HAP-1 (cell line): ENCODE data around the gene DPH1.
"Not testable (repeated sequence)": the region's sequence is repeated elsewhere in the genome, so short reads cannot be mapped to it uniquely, and the experiment has no call there.

Experiments
- DNase-seq, 2 experiments: peaks; one replicate each; pipeline ENCODE4 v3.0.0-alpha.2; 2016 to 2020; ENCODE audit warnings: low spot score in 2 of 2
- H3K27me3 ChIP-seq: fragments of 250-450 bp; sonication (Bioruptor Pico); 2 replicates; pipeline ENCODE4 v1.5.1; 2020; ENCODE audit warnings: low read depth, mild to moderate bottlenecking, moderate library complexity
- H3K36me3 ChIP-seq: fragments of 250-450 bp; sonication (Bioruptor Pico); replicated peaks from 2 replicates; pipeline ENCODE4 v1.5.1; 2020; ENCODE audit warnings: mild to moderate bottlenecking
- H3K4me1 ChIP-seq: fragments of 250-450 bp; sonication (Bioruptor Pico); 2 replicates; pipeline ENCODE4 v1.5.1; 2020; ENCODE audit warnings: mild to moderate bottlenecking
- H3K4me3 ChIP-seq: fragments of 250-450 bp; sonication (Bioruptor Pico); 2 replicates; pipeline ENCODE4 v1.5.1; 2020; ENCODE audit warnings: mild to moderate bottlenecking, moderate library complexity
- H3K9me3 ChIP-seq: fragments of 250-450 bp; sonication (Bioruptor Pico); 2 replicates; pipeline ENCODE4 v1.5.1; 2020; ENCODE audit warnings: mild to moderate bottlenecking, moderate library complexity
- in situ Hi-C: fragments of 300-500 bp; cut with MboI; formaldehyde crosslinking; loops from 3 replicates; pipeline ENCODE4 v1.14.3; 2020; ENCODE audit warnings: low sequenced_read_pairs, inconsistent platforms, mixed read lengths

Gene DPH1

DNA sequence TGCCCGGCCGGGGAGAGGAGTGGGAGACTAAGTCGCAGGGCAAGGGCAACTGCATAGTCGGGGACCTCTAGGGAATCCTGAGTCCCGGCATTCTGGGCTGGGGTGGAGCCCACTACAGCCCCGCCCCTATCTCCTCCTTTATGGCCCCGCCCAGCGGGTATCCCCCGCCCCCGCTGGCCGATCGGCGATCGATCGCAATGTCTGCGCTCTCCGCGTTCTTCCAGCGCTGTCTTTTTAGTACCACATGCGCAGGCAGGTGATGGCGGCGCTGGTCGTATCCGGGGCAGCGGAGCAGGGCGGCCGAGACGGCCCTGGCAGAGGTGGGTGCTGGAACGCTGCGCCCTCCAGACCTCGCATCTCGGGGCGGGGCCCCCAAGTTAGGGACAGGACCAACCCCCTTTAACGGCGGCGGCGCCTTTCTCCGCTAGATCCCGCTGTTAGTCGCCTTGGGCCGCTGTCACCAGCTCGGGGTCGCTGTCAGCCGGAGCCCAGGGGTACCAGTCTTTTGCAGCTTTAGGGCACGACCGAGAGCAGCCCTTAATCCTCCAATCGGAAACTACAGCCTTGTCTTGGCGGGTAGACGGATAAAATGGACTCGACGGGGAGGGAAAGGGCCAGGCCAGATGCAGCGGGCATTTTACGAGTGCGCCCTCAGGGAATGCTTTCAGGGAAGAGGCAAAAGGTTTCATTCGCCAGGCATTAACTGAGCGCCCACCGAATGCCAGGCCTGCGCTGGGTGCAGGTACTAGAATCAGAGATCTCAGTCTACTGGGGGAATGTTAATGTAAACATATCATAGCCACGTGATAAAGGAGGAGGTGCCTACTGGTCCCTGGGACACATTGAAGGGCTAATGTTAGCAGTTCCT is at the start of gene DPH1:
TSS of gene DPH1 (plus strand) at position 243 of the 868 bp plus-strand sequence. CDS start at position 260, 17 bp downstream.
- DNase-seq = peak; percentile 95
- peak within 1 kb of the TSS; percentile 98 for H3K4me3 ChIP-seq
- no peaks in the 10 kb centered on the region for H3K9me3 ChIP-seq
- no peaks in the 10 kb centered on the region; the same call in 1 of the 2 replicates for H3K36me3 ChIP-seq
- peaks cover 12% of the 10 kb centered on the region for H3K4me1 ChIP-seq
- H3K27me3 ChIP-seq = no peaks in the 10 kb centered on the region
- in situ Hi-C loops = loop anchor here (5.0 to 25.0 kb wide), 3 partner anchors 118 to 393 kb away; partner anchors contain the start of genes RILP, SCARF1, SLC43A2 and TLCD2

- in situ Hi-C loops = no loop called here
- Histone ChIP-seq H3K9me3 (no peaks in the 10 kb centered on the region), H3K27me3 (no peaks in the 10 kb centered on the region), H3K36me3 (no peaks in the 10 kb centered on the region), H3K4me3 (no peak overlapping the region), H3K4me1 (no peaks in the 10 kb centered on the region)
- DNase-seq = no peak
These were observed 49.2 kb upstream of the DPH1 start for GRCh38 chr17:1980665-1981250.

GRCh38 chr17:1982793-1983366 is 47.1 kb upstream of the DPH1 start:
- H3K4me1 ChIP-seq, H3K27me3 ChIP-seq, DNase-seq, H3K36me3 ChIP-seq, H3K4me3 ChIP-seq, in situ Hi-C loops, H3K9me3 ChIP-seq: not testable (repeated sequence)

- no peaks in the 10 kb centered on the region for H3K9me3 ChIP-seq
- no peak overlapping the region for H3K4me3 ChIP-seq
- no peaks in the 10 kb centered on the region for H3K4me1 ChIP-seq
- H3K27me3 ChIP-seq = no peaks in the 10 kb centered on the region
- no peak for DNase-seq
- no peaks in the 10 kb centered on the region for H3K36me3 ChIP-seq
- in situ Hi-C loops = no loop called here
These were observed 44.9 kb upstream of the DPH1 start for GRCh38 chr17:1985093-1985492.

DNA sequence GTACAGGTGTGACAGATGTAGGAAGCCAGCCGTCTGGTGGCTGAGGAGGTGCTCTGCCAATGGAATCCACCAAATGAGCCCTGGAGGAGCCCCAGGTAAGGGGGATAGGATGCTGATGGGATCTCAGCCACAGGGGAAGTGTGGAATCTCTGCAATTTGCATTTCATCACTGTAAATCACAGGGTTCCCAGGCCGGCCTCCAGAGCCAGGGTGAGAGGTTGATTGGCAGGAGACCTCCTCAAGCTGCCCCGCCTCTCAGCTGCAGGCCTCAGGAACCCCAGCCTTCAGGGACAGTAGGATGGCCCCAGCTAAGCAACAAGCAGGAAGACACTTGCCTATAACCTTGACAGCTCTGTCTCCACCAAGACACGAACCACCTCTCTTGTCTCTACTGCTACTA is 44.3 kb upstream of the DPH1 start:
- in situ Hi-C loops = no loop called here
- H3K4me3 ChIP-seq = no peak overlapping the region
- no peaks in the 10 kb centered on the region for H3K36me3 ChIP-seq
- H3K27me3 ChIP-seq = no peaks in the 10 kb centered on the region
- H3K4me1 ChIP-seq = 0 out of 2 replicates have a peak, but pooled peaks cover under 1% of the 10 kb centered on the region
- DNase-seq = no peak
- H3K9me3 ChIP-seq = no peaks in the 10 kb centered on the region

DNA sequence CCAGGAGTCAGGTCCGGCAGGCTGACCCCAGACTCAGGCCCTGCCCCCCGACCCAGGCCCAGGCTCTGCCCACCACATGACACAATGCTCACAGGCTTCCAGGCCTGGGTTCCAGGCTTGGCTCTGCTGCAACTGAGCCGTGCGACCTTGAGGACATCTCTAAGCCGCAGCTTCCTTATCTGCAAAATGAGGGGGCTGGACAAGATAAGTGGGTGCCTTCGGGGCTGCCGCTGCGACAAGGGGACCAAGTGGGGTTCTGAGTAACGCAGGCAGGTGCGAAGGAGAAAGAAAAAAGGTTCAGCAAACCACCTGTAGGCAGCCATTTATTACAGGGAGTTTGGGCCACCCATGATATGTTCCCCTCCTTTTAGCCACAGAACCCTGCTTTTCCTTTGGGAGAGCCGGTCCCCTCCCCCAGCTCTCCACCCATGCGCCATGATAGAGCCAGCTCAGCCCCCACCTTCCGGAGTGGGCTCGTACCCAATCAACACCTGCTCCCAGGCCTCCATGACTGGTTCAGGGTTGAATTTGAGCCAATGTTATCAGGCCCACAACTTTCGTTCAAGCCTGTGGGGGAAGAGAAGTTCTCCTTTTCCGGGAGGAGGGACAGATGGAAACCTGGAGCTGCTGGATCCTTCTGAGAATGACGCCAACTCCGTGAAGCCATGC is 43.0 kb upstream of the DPH1 start:
- peaks cover 9% of the 10 kb centered on the region for H3K4me1 ChIP-seq
- H3K36me3 ChIP-seq = no peaks in the 10 kb centered on the region
- no peak overlapping the region for H3K4me3 ChIP-seq
- no peaks in the 10 kb centered on the region for H3K27me3 ChIP-seq
- H3K9me3 ChIP-seq = no peaks in the 10 kb centered on the region
- in situ Hi-C loops = no loop called here
- DNase-seq = no peak

- DNase-seq = no peak
- peaks cover 9% of the 10 kb centered on the region for H3K4me1 ChIP-seq
- H3K27me3 ChIP-seq = no peaks in the 10 kb centered on the region
- in situ Hi-C loops = no loop called here
- no peak overlapping the region for H3K4me3 ChIP-seq
- H3K9me3 ChIP-seq = no peaks in the 10 kb centered on the region
- no peaks in the 10 kb centered on the region for H3K36me3 ChIP-seq
These were observed 40.8 kb upstream of the DPH1 start for GRCh38 chr17:1989135-1989534.

- in situ Hi-C loops = no loop called here
- DNase-seq = no peak
- peaks cover 21% of the 10 kb centered on the region for H3K4me1 ChIP-seq
These were observed 37.4 kb upstream of the DPH1 start for GRCh38 chr17:1992541-1992940.

DNA sequence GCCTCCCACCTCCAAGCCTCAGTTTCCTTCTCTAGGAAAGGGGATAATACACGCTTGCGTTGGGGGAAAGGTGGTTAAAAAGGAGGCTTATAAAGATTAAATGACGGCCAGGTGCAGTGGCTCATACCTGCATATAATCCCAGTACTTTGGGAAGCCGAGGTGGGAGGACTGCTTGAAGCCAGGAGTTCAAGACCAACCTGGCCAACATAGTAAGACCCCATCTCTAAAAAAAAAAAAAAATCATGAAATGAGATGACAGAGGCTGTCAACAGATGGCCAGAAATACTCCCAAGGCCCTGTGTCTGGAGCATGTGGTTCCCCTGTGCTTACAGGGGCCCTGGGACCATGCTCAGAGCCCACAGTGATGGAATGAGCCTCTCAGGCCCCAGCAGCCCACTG is 35.2 kb upstream of the DPH1 start:
- no peak overlapping the region for H3K4me3 ChIP-seq
- no peaks in the 10 kb centered on the region for H3K9me3 ChIP-seq
- peaks cover 35% of the 10 kb centered on the region for H3K4me1 ChIP-seq
- in situ Hi-C loops = no loop called here
- H3K27me3 ChIP-seq = no peaks in the 10 kb centered on the region
- H3K36me3 ChIP-seq = no peaks in the 10 kb centered on the region
- no peak for DNase-seq

More at GRCh38 chr17:1992541-1992940, 37.4 kb upstream of the DPH1 start:
- Histone ChIP-seq H3K36me3 (no peaks in the 10 kb centered on the region), H3K4me3 (no peak overlapping the region), H3K9me3 (no peaks in the 10 kb centered on the region), H3K27me3 (no peaks in the 10 kb centered on the region)

GRCh38 chr17:1995321-1995892 is 34.5 kb upstream of the DPH1 start:
- H3K4me1 ChIP-seq = peaks cover 42% of the 10 kb centered on the region
- in situ Hi-C loops = no loop called here
- H3K4me3 ChIP-seq = no peak overlapping the region
- H3K27me3 ChIP-seq = no peaks in the 10 kb centered on the region
- H3K36me3 ChIP-seq = no peaks in the 10 kb centered on the region
- H3K9me3 ChIP-seq = no peaks in the 10 kb centered on the region
- no peak for DNase-seq

- Histone ChIP-seq H3K36me3 (no peaks in the 10 kb centered on the region), H3K9me3 (no peaks in the 10 kb centered on the region), H3K4me3 (no peak overlapping the region), H3K4me1 (peaks cover 37% of the 10 kb centered on the region), H3K27me3 (no peaks in the 10 kb centered on the region)
- no peak for DNase-seq
- in situ Hi-C loops = no loop called here
These were observed 33.8 kb upstream of the DPH1 start for GRCh38 chr17:1995907-1996799.

GRCh38 chr17:1996800-1997288 is 33.1 kb upstream of the DPH1 start:
- Histone ChIP-seq H3K9me3 (no peaks in the 10 kb centered on the region), H3K4me1 (peaks cover 33% of the 10 kb centered on the region), H3K27me3 (no peaks in the 10 kb centered on the region), H3K36me3 (no peaks in the 10 kb centered on the region), H3K4me3 (no peak overlapping the region)
- in situ Hi-C loops = no loop called here
- DNase-seq = peak in 1 of 2 experiments; percentile 58
